DOHH2 (cell line): ENCODE results near the gene ITK.

Experiments
- EZH2phosphoT487 ChIP-seq: fragments of 200-600 bp; sonication (generic); IDR thresholded peaks from 2 replicates; pipeline ENCODE4 v1.6.1; 2017; ENCODE audit warnings: borderline replicate concordance, mild to moderate bottlenecking, antibody characterized with exemption, low read length, moderate library complexity, mixed read lengths
- TF ChIP-seq, protein P1 (sequence below): fragments of 200-600 bp; sonication (generic); IDR thresholded peaks from one replicate; pipeline ENCODE4 v1.5.1; 2014; ENCODE audit warnings: antibody characterized with exemption, mild to moderate bottlenecking, low read depth, low read length; ENCODE audit not compliant: poor library complexity, severe bottlenecking

DNA sequence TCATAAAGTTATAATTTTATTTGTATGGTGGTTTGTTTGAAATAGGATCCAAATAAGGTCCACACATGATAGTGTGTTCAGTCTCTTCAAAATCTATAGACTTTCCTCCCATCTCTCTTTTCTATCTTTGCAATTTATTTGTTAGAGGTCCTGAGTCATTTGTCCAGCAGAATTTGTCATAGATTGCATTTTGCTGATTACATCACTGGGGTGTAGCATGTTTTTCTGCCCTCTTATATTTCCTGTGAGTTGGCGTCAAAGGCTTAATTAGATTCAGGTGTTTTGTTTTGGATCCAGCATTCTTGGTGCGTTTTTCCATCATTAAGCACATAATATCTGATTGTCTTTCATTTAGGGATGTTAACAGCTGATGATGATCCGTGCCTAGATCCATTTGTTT lies 100.3 kb downstream of the ITK start:
- TF ChIP-seq, protein P1, sequence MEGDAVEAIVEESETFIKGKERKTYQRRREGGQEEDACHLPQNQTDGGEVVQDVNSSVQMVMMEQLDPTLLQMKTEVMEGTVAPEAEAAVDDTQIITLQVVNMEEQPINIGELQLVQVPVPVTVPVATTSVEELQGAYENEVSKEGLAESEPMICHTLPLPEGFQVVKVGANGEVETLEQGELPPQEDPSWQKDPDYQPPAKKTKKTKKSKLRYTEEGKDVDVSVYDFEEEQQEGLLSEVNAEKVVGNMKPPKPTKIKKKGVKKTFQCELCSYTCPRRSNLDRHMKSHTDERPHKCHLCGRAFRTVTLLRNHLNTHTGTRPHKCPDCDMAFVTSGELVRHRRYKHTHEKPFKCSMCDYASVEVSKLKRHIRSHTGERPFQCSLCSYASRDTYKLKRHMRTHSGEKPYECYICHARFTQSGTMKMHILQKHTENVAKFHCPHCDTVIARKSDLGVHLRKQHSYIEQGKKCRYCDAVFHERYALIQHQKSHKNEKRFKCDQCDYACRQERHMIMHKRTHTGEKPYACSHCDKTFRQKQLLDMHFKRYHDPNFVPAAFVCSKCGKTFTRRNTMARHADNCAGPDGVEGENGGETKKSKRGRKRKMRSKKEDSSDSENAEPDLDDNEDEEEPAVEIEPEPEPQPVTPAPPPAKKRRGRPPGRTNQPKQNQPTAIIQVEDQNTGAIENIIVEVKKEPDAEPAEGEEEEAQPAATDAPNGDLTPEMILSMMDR, result no peak
- no peak for TF ChIP-seq EZH2phosphoT487
